Mucosa of gallbladder (tissue), 1 donor: Measurements from ENCODE around the gene C2orf76. TPM values are rescaled to one million over a fixed set of nuclear protein-coding genes. Genes with fewer than 3 reads are reported as not detected.
A peak's percentile ranks its signal among the peaks of the same experiment; 100 is the strongest.
"Not testable (repeated sequence)": the region's sequence is repeated elsewhere in the genome, so short reads cannot be mapped to it uniquely, and the experiment has no call there.

ENCODE experiments used
- DNase-seq: peaks from one replicate; pipeline ENCODE4 v3.0.0-alpha.2; 2020; ENCODE audit warnings: low spot score
- total RNA-seq: library from RNA; stranded (reverse); gene quantifications from one replicate; pipeline ENCODE4 v1.2.1, GENCODE V29; 2021
- donor health status: DM: no; HTN: no; CAD: no.

C2orf76 gene
- total RNA-seq, 1 donor from 2014 or later, result 10.3 TPM

GRCh38 chr2:119377294-119377992, 10.8 kb upstream of the C2orf76 start:
- DNase-seq, result peak; percentile 7

- no peak for DNase-seq
These were observed 10.2 kb upstream of the C2orf76 start for GRCh38 chr2:119376810-119377209.

GRCh38 chr2:119376406-119376805, 9.8 kb upstream of the C2orf76 start:
- not testable (repeated sequence) for DNase-seq

- not testable (repeated sequence) for DNase-seq
These were observed 7.5 kb upstream of the C2orf76 start for GRCh38 chr2:119373907-119374745.

- DNase-seq, result no peak
These were observed 6.3 kb upstream of the C2orf76 start for GRCh38 chr2:119372778-119373568.

GRCh38 chr2:119371111-119371510, 4.5 kb upstream of the C2orf76 start:
- no peak for DNase-seq

GRCh38 chr2:119369845-119370244, 3.2 kb upstream of the C2orf76 start:
- DNase-seq, result no peak

- no peak for DNase-seq
These were observed 952 bp upstream of the C2orf76 start for GRCh38 chr2:119367472-119368099.

- no peak for DNase-seq
These were observed 429 bp downstream of the C2orf76 start for GRCh38 chr2:119366161-119366648.

- no peak for DNase-seq
These were observed 1.2 kb downstream of the C2orf76 start for GRCh38 chr2:119365436-119365835.

GRCh38 chr2:119364798-119365197, 1.8 kb downstream of the C2orf76 start:
- DNase-seq, result no peak

- DNase-seq, result no peak
These were observed 6.1 kb downstream of the C2orf76 start for GRCh38 chr2:119360423-119360966.

- no peak for DNase-seq
These were observed 6.9 kb downstream of the C2orf76 start for GRCh38 chr2:119359774-119360173.

GRCh38 chr2:119354860-119355259, 11.8 kb downstream of the C2orf76 start:
- DNase-seq, result no peak

GRCh38 chr2:119352357-119352756, 14.3 kb downstream of the C2orf76 start:
- no peak for DNase-seq

- no peak for DNase-seq
These were observed 16.2 kb downstream of the C2orf76 start for GRCh38 chr2:119350311-119350998.

GRCh38 chr2:119349289-119349688, 17.3 kb downstream of the C2orf76 start:
- no peak for DNase-seq

- no peak for DNase-seq
These were observed 24.9 kb downstream of the C2orf76 start for GRCh38 chr2:119341684-119342083.

GRCh38 chr2:119339562-119339923, 27.1 kb downstream of the C2orf76 start:
- no peak for DNase-seq

GRCh38 chr2:119338826-119339561, 27.6 kb downstream of the C2orf76 start:
- peak; percentile 39 for DNase-seq
